Tibial artery (tissue), 4 donors: ENCODE data around the gene GRN.
A peak's percentile ranks its signal among the peaks of the same experiment; 100 is the strongest.

ENCODE experiments used
- DNase-seq, 2 donors: peaks; one replicate each; pipeline ENCODE4 v3.0.0-alpha.2; 2019
- H3K27ac ChIP-seq, 2 donors: fragments of 200-600 bp; sonication (generic) in 1 of 2; 1 replicate in 1 of 2; 2 replicates in 1 of 2; pipeline ENCODE4 v1.5.1; 2018 to 2019; ENCODE audit warnings: mild to moderate bottlenecking in 1 of 2
- H3K27me3 ChIP-seq, 2 donors: fragments of 200-600 bp; sonication (generic) in 1 of 2; one replicate each; pipeline versions ENCODE4 v1.5.1 to v1.6.0; 2016 to 2019
- H3K36me3 ChIP-seq, 3 donors: fragments of 200-600 bp; sonication (generic) in 2 of 3; one replicate each; pipeline ENCODE4 v1.5.1; 2016 to 2019; ENCODE audit warnings: mild to moderate bottlenecking in 2 of 3
- H3K4me1 ChIP-seq, 4 donors: fragments of 200-600 bp; sonication (generic) in 2 of 4; 1 replicate in 3 of 4; 2 replicates in 1 of 4; pipeline ENCODE4 v1.5.1; 2016 to 2019
- H3K4me3 ChIP-seq, 2 donors: fragments of 200-600 bp; sonication (generic) in 1 of 2; 1 replicate in 1 of 2; 2 replicates in 1 of 2; pipeline ENCODE4 v1.5.1; 2018 to 2019; ENCODE audit warnings: mild to moderate bottlenecking in 2 of 2
- H3K9me3 ChIP-seq, 3 donors: fragments of 200-600 bp; sonication (generic) in 1 of 3; one replicate each; pipeline ENCODE4 v1.5.1; 2016 to 2019
- CTCF ChIP-seq, 2 experiments: fragments of 200-600 bp in 1 of 2; fragments of 450-650 bp in 1 of 2; IDR thresholded peaks; one replicate each; pipeline ENCODE4 v1.5.1; 2017 to 2019; ENCODE audit warnings: antibody characterized with exemption in 2 of 2, mild to moderate bottlenecking in 1 of 2, moderate library complexity in 1 of 2
- intact Hi-C: fragments of 100-400 bp; cut with DNase I; formaldehyde crosslinking; loops from one replicate; pipeline ENCODE4 v1.15.0; 2023; ENCODE audit warnings: low total_unique reads

GRN gene

GRCh38 chr17:44308865-44309264 is 36.2 kb upstream of the GRN start:
- intact Hi-C loops, result no loop called here
- Histone ChIP-seq H3K9me3 (no peaks in the 10 kb centered on the region), H3K4me3 (peak overlapping the region; percentile 35 to 49), H3K27ac (no peak overlapping the region), H3K4me1 (peaks cover 0 to 21% (median 17%) of the 10 kb centered on the region in 4 donors), H3K27me3 (peaks cover 0 to 72% of the 10 kb centered on the region in 2 donors), H3K36me3 (no peaks in the 10 kb centered on the region)
- no peak for DNase-seq
- no peak for TF ChIP-seq CTCF (IDR thresholded peaks at IDR 0.05)

- Histone ChIP-seq H3K27ac (no peak overlapping the region), H3K4me1 (peaks cover 0 to 22% (median 17%) of the 10 kb centered on the region in 4 donors), H3K36me3 (no peaks in the 10 kb centered on the region), H3K9me3 (no peaks in the 10 kb centered on the region), H3K4me3 (no peak overlapping the region), H3K27me3 (peaks cover 0 to 73% of the 10 kb centered on the region in 2 donors)
- TF ChIP-seq CTCF (IDR thresholded peaks at IDR 0.05), result no peak
- intact Hi-C loops, result no loop called here
- DNase-seq, result no peak
Measured at GRCh38 chr17:44309472-44309871, 35.6 kb upstream of the GRN start.

GRCh38 chr17:44310188-44310587 is 34.9 kb upstream of the GRN start:
- intact Hi-C loops, result no loop called here
- no peak overlapping the region for H3K4me3 ChIP-seq
- no peak for DNase-seq
- peaks cover 0 to 29% (median 24%) of the 10 kb centered on the region in 4 donors for H3K4me1 ChIP-seq
- no peaks in the 10 kb centered on the region for H3K9me3 ChIP-seq
- no peak for TF ChIP-seq CTCF (IDR thresholded peaks at IDR 0.05)
- H3K36me3 ChIP-seq, result no peaks in the 10 kb centered on the region
- peaks cover 0 to 73% of the 10 kb centered on the region in 2 donors for H3K27me3 ChIP-seq
- no peak overlapping the region for H3K27ac ChIP-seq

- peaks cover 0 to 34% (median 29%) of the 10 kb centered on the region in 4 donors for H3K4me1 ChIP-seq
- peaks cover 0 to 73% of the 10 kb centered on the region in 2 donors for H3K27me3 ChIP-seq
- DNase-seq, result no peak
- no peaks in the 10 kb centered on the region for H3K9me3 ChIP-seq
- intact Hi-C loops, result no loop called here
- no peaks in the 10 kb centered on the region for H3K36me3 ChIP-seq
- H3K4me3 ChIP-seq, result no peak overlapping the region
- no peak for TF ChIP-seq CTCF (IDR thresholded peaks at IDR 0.05)
- no peak overlapping the region for H3K27ac ChIP-seq
Measured at GRCh38 chr17:44310609-44311376, 34.3 kb upstream of the GRN start.

GRCh38 chr17:44311562-44312181 is 33.4 kb upstream of the GRN start:
- Histone ChIP-seq H3K27me3 (peaks cover 0 to 75% of the 10 kb centered on the region in 2 donors), H3K27ac (no peak overlapping the region), H3K4me1 (peaks cover 0 to 34% (median 29%) of the 10 kb centered on the region in 4 donors), H3K9me3 (no peaks in the 10 kb centered on the region), H3K36me3 (no peaks in the 10 kb centered on the region), H3K4me3 (no peak overlapping the region)
- intact Hi-C loops, result no loop called here
- no peak for DNase-seq
- TF ChIP-seq CTCF (IDR thresholded peaks at IDR 0.05), result no peak
